Measurements from ENCODE around the gene ADH1B.
"Not testable (repeated sequence)": the region's sequence is repeated elsewhere in the genome, so short reads cannot be mapped to it uniquely, and the experiment has no call there.

Gene ADH1B

DNA sequence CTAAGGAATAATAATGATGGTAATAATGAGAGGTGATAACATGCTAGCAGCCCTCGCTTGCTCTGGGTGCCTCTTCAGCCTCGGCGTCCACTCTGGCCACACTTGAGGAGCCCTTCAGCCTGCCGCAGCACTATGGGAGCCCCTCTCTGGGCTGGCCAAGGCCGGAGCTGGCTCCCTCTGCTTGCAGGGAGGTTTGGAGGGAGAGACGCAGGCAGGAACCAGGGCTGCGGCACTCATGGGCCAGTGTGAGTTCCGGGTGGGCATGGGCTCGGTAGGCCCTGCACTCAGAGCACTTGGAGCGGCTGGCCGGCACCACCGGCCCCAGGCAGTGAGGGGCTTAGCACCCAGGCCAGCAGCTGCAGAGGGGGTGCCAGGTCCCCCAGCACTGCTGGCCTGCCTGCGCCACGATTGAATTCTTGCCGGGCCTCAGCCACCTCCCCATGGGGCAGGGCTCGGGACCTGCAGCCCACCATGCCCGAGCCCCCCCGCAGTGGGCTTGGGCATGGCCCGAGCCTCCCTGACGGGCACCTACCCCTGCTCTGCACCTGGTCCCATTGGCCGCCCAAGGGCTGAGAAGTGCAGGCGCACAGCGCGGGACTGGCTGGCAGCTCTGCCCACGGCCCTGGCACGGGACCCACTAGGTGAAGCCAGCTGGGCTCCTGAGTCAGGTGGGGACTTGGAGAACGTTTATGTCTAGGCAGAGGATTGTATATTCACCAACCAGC lies 38.4 kb upstream of the ADH1B start:
- DNase-seq (ENCODE audit: low read depth) = no peak
- H3K4me3 ChIP-seq (ENCODE audit: control insufficient read depth, low read depth, low read length) = no peak overlapping the region
- TF ChIP-seq, protein P1, sequence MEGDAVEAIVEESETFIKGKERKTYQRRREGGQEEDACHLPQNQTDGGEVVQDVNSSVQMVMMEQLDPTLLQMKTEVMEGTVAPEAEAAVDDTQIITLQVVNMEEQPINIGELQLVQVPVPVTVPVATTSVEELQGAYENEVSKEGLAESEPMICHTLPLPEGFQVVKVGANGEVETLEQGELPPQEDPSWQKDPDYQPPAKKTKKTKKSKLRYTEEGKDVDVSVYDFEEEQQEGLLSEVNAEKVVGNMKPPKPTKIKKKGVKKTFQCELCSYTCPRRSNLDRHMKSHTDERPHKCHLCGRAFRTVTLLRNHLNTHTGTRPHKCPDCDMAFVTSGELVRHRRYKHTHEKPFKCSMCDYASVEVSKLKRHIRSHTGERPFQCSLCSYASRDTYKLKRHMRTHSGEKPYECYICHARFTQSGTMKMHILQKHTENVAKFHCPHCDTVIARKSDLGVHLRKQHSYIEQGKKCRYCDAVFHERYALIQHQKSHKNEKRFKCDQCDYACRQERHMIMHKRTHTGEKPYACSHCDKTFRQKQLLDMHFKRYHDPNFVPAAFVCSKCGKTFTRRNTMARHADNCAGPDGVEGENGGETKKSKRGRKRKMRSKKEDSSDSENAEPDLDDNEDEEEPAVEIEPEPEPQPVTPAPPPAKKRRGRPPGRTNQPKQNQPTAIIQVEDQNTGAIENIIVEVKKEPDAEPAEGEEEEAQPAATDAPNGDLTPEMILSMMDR (conservative IDR thresholded peaks at IDR 0.05; ENCODE audit: control insufficient read depth, insufficient read depth, low read depth, low read length) = no peak

DNA sequence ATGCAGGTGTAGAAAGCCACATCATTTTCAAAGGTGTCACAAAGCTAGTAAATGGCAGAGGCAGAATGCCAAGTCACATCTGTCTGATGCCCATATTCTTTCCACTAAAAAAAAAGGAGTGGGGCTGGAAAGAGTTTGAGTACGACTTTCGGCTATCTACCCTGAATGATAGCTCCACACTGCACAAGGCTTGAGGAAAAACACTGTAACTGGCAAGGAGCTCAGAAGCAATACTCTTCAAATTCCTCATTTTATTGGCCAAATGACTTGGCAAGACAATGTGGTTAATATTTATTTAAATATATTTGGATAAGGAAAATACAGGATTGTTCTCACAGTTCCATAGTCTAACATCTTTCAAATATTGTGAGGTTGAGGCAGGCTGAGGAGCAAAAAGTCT lies 36.7 kb upstream of the ADH1B start:
- no peak overlapping the region for H3K4me3 ChIP-seq (ENCODE audit: control insufficient read depth, low read depth, low read length)
- no peak for DNase-seq (ENCODE audit: low read depth)
- TF ChIP-seq, protein P1 (conservative IDR thresholded peaks at IDR 0.05; ENCODE audit: control insufficient read depth, insufficient read depth, low read depth, low read length) = no peak

DNA sequence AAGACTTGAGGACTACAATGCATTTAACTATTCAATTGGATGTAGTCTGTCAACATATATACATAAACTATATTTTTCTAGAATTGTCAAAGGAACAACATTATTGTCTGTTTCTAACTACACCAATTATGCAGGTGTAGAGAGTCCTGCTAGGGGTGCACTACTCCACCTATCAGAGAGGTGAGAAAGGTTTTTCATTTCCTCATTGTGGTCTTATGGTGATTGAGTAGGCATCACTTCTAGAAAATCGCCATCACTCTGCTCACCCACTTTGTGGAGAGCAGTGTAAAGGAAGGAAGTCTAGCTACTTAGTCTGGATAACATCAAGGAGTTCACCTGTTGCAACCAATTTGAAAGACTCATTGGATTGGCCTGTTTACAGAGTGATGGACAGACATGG lies 35.8 kb upstream of the ADH1B start:
- TF ChIP-seq, protein P1 (conservative IDR thresholded peaks at IDR 0.05; ENCODE audit: control insufficient read depth, insufficient read depth, low read depth, low read length) = no peak
- H3K4me3 ChIP-seq (ENCODE audit: control insufficient read depth, low read depth, low read length) = no peak overlapping the region
- no peak for DNase-seq (ENCODE audit: low read depth)

DNA sequence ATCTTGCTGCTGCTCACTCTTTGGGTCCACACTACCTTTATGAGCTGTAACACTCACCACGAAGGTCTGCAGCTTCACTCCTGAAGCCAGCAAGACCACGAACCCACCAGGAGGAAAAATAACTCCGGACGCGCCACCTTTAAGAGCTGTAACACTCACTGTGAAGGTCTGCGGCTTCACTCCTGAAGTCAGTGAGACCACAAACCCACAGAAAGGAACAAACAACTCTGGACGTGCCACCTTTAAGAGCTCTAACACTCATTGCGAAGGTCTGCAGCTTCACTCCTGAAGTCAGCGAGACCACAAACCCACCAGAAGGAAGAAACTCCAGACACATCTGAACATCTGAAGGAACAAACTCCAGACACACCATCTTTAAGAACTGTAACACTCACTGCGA lies 34.9 kb upstream of the ADH1B start:
- not testable (repeated sequence) for DNase-seq (ENCODE audit: low read depth); H3K4me3 ChIP-seq (ENCODE audit: control insufficient read depth, low read depth, low read length)

DNA sequence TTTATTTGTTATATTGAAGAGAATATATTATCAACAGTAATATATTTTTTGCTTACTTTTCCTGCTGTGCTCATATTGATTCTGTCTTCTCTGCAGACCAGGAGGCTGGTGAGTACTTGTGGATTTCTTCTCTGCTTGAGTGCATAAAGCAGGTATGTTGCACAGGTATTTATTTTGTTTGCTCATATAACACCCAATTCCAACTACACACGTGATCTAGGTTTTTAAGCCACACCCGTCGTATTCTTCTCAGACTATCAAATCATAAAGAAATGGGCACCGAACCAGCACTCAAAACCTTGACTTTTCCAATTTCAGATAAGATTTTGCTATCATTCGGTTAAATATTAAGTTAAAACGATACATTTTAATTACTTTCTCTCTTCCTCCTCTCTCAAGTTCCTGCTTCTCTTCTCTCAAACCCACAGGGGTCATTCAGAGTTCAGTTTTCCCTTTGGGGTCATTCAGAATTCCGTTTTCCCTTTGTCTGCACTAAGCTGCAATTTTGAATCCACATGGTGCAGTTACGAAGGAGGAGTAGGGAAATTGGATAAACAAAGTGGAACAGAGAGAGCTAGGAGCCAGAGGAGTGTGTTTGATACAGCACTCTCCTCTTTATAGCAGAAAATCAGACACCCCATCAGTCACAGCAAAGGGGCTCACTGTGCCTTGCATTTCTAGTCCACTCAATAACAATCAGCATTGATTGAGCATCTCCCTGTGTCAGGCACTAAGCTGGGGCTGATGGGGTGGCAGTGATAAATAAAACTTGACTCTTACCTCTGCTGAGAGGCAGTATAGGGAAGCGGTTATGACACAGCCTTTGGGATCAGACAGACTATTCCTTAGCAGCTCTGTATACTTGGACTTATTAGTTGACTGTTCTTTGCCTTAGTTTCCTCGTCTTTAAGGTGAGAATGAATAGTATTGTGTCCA lies 31.7 kb upstream of the ADH1B start, which contains the start of gene ADH1C:
Gene ADH1C, minus strand, starts transcription at position 145 of the 936 bp plus-strand sequence. Its CDS starts 71 bp downstream, at position 74.
- DNase-seq (ENCODE audit: low read depth) = peak; percentile 46
- H3K4me3 ChIP-seq (ENCODE audit: control insufficient read depth, low read depth, low read length) = no peak within 1 kb of the TSS
- TF ChIP-seq, protein P1 (conservative IDR thresholded peaks at IDR 0.05; ENCODE audit: control insufficient read depth, insufficient read depth, low read depth, low read length) = no peak

DNA sequence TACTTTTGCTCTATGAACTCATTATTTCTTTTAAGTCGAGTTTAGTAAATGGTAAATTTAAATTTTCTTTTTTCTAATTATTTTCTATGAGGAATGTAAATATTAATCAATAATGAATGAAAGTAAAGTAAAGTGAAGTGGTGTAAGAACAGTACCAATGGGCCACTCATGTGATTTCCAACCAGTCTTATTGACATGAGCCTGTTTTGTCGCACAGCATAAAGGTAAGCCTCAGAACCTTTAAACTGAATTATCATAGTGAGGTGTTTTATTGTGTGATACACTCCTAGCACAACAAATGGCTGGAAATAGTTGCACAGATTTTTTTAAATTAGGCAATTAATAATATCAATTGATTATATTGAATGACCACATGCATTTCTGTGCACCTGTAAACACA lies 30.3 kb upstream of the ADH1B start:
- no peak for DNase-seq (ENCODE audit: low read depth)
- no peak overlapping the region for H3K4me3 ChIP-seq (ENCODE audit: control insufficient read depth, low read depth, low read length)
- TF ChIP-seq, protein P1 (conservative IDR thresholded peaks at IDR 0.05; ENCODE audit: control insufficient read depth, insufficient read depth, low read depth, low read length) = no peak

DNA sequence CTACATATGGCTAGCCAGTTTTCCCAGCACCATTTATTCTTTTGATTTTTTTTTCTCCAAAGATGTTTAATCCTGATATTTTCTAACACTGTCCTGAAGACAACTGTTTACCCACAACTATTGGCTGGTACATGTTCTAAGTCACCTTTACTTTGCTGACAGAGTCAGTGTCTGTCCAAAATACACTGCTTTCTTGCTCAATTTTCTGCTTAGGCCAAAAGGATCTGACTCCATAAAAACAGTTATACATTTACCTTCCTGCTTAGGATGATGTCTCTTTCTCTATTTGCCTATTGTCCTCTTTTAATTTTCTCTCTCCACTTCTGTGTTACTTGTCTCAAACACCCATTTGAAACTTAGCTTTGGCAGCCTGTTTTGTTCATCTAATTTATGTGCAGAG lies 28.1 kb upstream of the ADH1B start:
- DNase-seq (ENCODE audit: low read depth) = no peak
- no peak overlapping the region for H3K4me3 ChIP-seq (ENCODE audit: control insufficient read depth, low read depth, low read length)
- TF ChIP-seq, protein P1 (conservative IDR thresholded peaks at IDR 0.05; ENCODE audit: control insufficient read depth, insufficient read depth, low read depth, low read length) = no peak

DNA sequence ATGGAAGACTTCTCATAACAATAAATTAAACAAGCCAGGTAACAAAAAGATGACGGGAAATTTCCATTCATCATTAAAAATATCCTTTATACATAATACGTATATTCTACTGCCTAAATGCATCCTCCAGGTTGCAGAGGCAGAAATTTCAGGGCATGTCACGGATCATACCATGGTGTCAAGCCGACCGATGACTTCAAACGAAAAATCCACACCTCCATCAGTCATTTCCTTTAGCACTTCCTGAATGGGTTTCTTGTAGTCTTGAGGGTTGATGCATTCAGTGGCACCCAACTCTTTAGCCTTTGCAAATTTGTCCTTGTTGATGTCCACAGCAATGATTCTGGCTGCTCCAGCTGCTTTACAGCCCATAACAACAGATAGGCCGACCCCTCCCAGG lies 21.4 kb upstream of the ADH1B start:
- not testable (repeated sequence) for DNase-seq (ENCODE audit: low read depth); H3K4me3 ChIP-seq (ENCODE audit: control insufficient read depth, low read depth, low read length)
